Anterior cingulate cortex (tissue), 58 donors: ENCODE measurements around the gene FAM110C.
"Not testable (repeated sequence)": the region's sequence is repeated elsewhere in the genome, so short reads cannot be mapped to it uniquely, and the experiment has no call there.

Source experiments
- DNase-seq, 58 donors: peaks; one replicate each; lab custom pipeline; 2025; lab: John Stamatoyannopoulos, UW

FAM110C gene

GRCh38 chr2:45342-46130 lies 769 bp downstream of the FAM110C start:
- DNase-seq, result peak in 3 of 58 donors; percentile 4 to 18 (median 14)

GRCh38 chr2:44748-45341 lies 1.5 kb downstream of the FAM110C start:
- no peak for DNase-seq

- DNase-seq, result no peak
Observed at GRCh38 chr2:42788-43187, 3.5 kb downstream of the FAM110C start.

DNA sequence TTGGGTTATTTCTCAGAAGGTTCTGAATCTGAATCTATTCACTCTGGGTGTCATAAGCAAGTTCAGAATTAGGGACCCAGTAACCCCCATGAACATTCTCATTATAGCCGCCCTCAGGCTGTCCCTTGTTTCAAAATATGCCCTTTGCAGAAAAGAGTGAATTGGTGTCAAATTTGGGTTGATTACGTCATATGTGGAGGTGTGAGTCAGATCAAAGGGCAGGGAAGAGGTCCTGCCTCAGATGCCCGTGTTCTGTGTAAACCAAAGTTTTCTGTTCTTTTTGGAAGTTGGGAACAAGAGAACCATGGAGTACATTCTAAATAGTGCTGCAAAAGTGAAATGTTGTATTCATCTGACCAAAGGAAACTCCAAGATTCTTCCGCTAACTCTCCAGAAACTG lies 5.8 kb downstream of the FAM110C start:
- no peak for DNase-seq

- DNase-seq, result no peak
Observed at GRCh38 chr2:38155-38554, 8.2 kb downstream of the FAM110C start.

DNA sequence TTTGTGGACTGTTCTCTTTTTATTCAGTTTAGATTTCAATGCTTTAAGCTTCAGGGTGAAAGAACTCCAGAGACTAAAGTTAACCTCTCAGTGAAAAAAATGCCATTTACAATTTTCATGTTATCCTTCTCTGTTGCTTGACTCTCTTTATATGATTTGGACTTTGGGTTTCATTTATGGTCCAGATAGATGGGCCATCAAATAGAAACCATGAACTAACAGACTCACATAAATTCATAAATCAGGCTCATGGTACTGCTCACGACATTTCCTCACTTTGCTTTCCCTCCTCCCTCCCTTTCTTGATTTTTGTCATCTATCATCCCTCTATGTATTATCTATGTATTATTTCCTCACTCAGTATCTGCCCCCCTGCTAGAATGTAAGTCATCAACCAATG lies 10.0 kb downstream of the FAM110C start:
- no peak for DNase-seq

DNA sequence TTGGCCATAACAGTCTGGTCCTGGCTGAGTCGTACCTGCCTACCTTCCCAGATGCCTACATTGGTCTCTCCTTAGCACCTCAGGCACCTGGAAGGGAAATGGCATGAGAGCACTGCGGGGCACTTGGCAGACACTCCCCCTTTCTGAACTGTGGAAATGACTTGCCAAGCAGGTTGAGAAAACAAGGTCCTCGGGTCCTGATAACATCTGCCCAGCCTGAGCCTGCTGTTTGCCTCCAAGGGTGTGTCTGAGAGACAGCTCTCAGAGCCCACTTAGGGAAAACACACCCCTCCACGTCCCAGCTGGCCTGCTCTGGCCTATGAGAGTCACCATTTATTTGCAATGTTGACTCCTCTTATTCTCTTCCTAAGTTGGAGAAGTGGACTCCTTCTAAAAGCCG lies 10.5 kb downstream of the FAM110C start:
- no peak for DNase-seq

DNA sequence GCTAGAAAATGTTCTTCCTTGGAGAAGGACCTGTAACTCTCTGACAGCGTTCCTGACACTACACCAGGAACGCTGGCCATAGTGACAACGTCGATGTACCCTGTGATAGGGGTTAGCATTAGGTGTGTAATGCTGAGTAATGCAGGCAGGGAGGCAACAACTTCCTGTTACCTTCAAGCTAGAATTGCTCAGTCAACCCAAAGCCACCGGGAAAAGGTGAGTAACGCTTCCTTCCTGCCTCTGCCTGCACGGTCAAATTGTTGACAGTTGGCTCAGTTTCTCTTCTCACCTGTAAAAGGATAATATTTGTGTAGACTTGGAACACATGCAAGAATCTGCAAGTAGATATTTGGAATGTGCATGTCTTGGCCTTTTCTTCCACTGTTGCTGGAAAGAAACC lies 12.7 kb downstream of the FAM110C start:
- no peak for DNase-seq

- no peak for DNase-seq
Observed at GRCh38 chr2:32068-32467, 14.2 kb downstream of the FAM110C start.

GRCh38 chr2:29253-29652 lies 17.1 kb downstream of the FAM110C start:
- DNase-seq, result no peak

- no peak for DNase-seq
Observed at GRCh38 chr2:28406-28975, 17.8 kb downstream of the FAM110C start.

DNA sequence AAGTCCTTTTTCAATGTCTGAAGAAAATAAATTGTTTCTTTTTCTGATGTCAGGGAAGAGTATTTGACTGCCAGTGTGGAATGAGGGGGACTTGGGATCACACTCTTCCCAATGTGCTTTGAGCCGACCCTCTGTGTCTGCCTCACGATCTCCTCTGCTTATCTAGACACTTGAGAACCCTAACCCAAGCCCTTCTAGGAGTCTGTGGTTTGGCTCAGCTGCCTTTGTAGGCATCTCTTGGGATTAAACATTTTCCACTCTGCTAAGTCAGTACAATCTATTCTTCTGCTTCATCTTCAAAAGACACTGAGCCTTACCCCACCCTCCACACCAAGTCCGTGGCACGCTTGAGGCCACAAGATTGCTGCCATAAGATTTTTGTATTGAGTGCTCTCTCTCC lies 19.4 kb downstream of the FAM110C start:
- no peak for DNase-seq

DNA sequence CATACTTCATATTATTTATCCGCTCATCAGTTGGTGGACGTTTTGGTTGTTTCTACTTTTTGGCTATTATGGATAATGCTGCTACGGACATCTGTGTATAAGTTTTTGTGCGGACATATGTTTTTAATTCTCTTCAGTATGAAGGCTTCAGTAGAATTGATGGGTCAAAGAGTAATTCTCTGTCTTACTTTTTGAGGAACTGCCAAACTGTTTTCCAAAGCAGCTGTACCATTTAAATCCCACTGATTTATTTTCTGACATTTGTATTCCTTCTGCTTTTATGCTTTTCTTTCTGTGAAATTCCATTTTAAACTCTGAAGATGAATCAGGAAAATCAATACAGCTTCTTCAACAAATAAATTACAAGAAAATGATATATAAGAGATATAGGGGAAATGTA lies 20.8 kb downstream of the FAM110C start:
- no peak for DNase-seq

- DNase-seq, result not testable (repeated sequence)
Observed at GRCh38 chr2:24591-24990, 21.7 kb downstream of the FAM110C start.

DNA sequence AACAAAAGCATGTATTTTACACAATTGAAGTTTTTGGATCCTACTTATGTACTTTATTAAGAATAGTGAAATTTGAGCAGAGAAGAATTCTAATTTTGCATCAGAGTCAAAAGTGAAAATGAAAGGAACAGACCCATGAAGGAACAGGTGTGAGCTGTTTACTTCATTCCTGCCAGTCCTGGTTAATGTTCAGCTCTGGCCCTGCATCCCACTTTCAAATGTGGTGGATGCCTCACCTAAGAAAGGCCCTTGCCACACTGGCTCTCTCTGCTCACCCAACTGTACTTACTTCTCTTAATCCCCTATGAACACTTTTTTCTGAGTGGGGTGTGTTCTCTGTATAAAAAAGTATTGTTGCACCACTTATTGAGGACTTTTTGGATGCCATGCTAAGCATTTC lies 22.2 kb downstream of the FAM110C start:
- DNase-seq, result no peak

- DNase-seq, result no peak
Observed at GRCh38 chr2:23283-23682, 23.0 kb downstream of the FAM110C start.

- not testable (repeated sequence) for DNase-seq
Observed at GRCh38 chr2:22244-22643, 24.1 kb downstream of the FAM110C start.

DNA sequence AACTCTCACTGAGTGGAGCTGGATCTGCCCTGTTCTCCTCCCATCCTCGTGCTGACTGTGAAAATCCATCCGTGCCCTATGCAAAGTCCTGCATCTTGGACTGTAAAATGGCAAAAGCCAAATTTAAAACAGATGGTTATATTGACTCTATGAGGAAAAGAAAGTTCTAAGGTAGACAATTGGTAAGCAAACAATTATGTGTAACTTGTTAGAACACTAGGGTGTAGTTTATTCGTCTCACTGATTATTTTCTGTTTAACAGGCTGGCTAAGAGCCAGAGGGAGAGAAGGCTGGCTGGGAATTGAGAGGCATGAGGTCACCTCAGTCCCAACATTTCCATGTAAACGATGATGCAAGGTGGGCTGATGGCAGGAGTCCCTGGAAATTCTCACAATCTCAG lies 26.0 kb downstream of the FAM110C start:
- not testable (repeated sequence) for DNase-seq

GRCh38 chr2:19505-19904 lies 26.8 kb downstream of the FAM110C start:
- no peak for DNase-seq

- no peak for DNase-seq
Observed at GRCh38 chr2:18402-19271, 27.7 kb downstream of the FAM110C start.

DNA sequence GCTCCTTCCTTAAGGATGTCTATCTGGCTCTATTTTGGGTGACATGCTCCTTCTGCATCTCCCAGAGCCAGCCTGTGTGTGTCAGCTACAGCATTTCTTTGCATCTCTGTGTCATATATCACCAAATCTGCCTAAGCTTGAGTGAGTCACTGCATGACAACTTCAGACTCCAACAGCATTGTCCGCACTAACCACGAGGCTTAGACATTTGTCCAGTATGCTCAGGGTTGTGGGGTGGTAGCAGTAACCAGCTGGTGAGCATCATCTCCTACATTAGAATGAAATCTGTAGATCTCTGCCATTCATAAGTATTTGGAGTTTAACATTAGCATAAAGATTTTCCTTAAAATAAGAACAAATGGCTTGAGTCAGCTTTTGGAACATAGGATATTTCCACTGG lies 30.4 kb downstream of the FAM110C start:
- not testable (repeated sequence) for DNase-seq
